C4-2B (cell line): ENCODE measurements around the gene POU4F1.

Experiments used
- ZFX ChIP-seq: fragments of 450-650 bp; IDR thresholded peaks from 2 replicates; pipeline ENCODE4 v1.6.1; 2017
- TF ChIP-seq, protein P1 (sequence below): fragments of 450-650 bp; conservative IDR thresholded peaks from 2 replicates; pipeline ENCODE4 v1.5.1; 2017; ENCODE audit warnings: mild to moderate bottlenecking

DNA sequence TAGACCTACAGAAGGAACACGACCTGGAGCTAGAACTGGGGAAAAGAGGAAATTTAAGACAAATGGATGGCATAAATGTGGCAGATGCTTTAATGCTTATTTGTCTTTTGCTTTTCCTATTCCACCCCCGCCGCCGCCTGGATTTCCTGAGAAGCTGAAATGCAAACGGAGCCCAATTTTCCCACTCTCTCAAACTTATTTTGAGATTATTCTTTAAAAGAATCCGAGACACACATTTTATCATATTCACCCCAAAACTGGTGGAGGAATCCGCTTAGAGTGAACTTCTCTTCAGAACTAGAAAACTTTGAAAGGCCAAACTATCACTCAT lies 5.8 kb downstream of the POU4F1 start:
- TF ChIP-seq, protein P1, sequence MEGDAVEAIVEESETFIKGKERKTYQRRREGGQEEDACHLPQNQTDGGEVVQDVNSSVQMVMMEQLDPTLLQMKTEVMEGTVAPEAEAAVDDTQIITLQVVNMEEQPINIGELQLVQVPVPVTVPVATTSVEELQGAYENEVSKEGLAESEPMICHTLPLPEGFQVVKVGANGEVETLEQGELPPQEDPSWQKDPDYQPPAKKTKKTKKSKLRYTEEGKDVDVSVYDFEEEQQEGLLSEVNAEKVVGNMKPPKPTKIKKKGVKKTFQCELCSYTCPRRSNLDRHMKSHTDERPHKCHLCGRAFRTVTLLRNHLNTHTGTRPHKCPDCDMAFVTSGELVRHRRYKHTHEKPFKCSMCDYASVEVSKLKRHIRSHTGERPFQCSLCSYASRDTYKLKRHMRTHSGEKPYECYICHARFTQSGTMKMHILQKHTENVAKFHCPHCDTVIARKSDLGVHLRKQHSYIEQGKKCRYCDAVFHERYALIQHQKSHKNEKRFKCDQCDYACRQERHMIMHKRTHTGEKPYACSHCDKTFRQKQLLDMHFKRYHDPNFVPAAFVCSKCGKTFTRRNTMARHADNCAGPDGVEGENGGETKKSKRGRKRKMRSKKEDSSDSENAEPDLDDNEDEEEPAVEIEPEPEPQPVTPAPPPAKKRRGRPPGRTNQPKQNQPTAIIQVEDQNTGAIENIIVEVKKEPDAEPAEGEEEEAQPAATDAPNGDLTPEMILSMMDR: no peak
- no peak for TF ChIP-seq ZFX
